Adrenal gland (tissue), 5 donors: Measurements from ENCODE around the gene SPRYD7.

Experiments
- CTCF ChIP-seq, 6 experiments: fragments of 450-650 bp in 4 of 6; fragments of 200-600 bp in 2 of 6; sonication (generic) in 1 of 6; IDR thresholded peaks; 1 replicate in 5 of 6; 2 replicates in 1 of 6; pipeline versions ENCODE4 v1.5.1 to v1.8.0; 2016 to 2021; ENCODE audit warnings: antibody characterized with exemption in 6 of 6, mild to moderate bottlenecking in 2 of 6, moderate library complexity in 1 of 6
- POLR2A ChIP-seq, 2 donors: fragments of 450-650 bp; IDR thresholded peaks; one replicate each; pipeline ENCODE4 v1.6.1; 2017; ENCODE audit warnings: antibody characterized with exemption in 2 of 2, mild to moderate bottlenecking in 2 of 2, moderate library complexity in 1 of 2
- donor health status: DM: no; HTN: no; CAD: no.

- TF ChIP-seq CTCF (IDR thresholded peaks at IDR 0.05) = no peak
- TF ChIP-seq POLR2A (IDR thresholded peaks at IDR 0.05) = no peak
These were observed 27.5 kb downstream of the SPRYD7 start for GRCh38 chr13:49908637-49909036.
